OCI-LY7 (cell line): ENCODE measurements around the gene TFEB. TPM values are rescaled to one million over a fixed set of nuclear protein-coding genes. Genes with fewer than 3 reads are reported as not detected.

ENCODE experiments used
- BruUV-seq: library from RNA; stranded (reverse); fragments of 400-500 nt; replicated peaks from 2 replicates; lab custom pipeline; 2021; lab: Mats Ljungman, UMichigan
- CTCF ChIA-PET: fragments of 300-600 bp; sonication (Branson Sonifier 250); formaldehyde crosslinking; loops from one replicate; lab custom pipeline; 2022; ENCODE audit warnings: antibody characterized with exemption; ENCODE audit not compliant: unreplicated experiment; lab: Charles Lee
- POLR2A ChIA-PET: fragments of 300-600 bp; sonication (Branson Sonifier 250); formaldehyde crosslinking; loops from one replicate; lab custom pipeline; 2022; ENCODE audit warnings: antibody characterized with exemption; lab: Charles Lee
- DNase-seq: peaks from one replicate; pipeline ENCODE4 v3.0.0-alpha.2; 2015; ENCODE audit warnings: low spot score
- H2AFZ ChIP-seq: fragments of 200-600 bp; sonication (generic), shearing (Covaris generic); 2 replicates; pipeline ENCODE4 v1.6.1; 2014; ENCODE audit warnings: mild to moderate bottlenecking, antibody characterized with exemption, low read length, moderate library complexity
- H3K27ac ChIP-seq: fragments of 200-600 bp; sonication (generic); 2 replicates; pipeline ENCODE4 v1.5.1; 2014; ENCODE audit warnings: mixed run types, low read depth, mild to moderate bottlenecking, moderate library complexity, low read length, inconsistent platforms; ENCODE audit not compliant: poor library complexity, severe bottlenecking
- H3K36me3 ChIP-seq: fragments of 200-600 bp; sonication (generic); 2 replicates; pipeline ENCODE4 v1.6.1; 2014; ENCODE audit warnings: mild to moderate bottlenecking, antibody characterized with exemption, low read length, moderate library complexity, mixed read lengths; ENCODE audit not compliant: insufficient read depth
- H3K4me1 ChIP-seq: fragments of 200-600 bp; sonication (generic); 2 replicates; pipeline ENCODE4 v1.5.1; 2014; ENCODE audit warnings: mild to moderate bottlenecking, low read length; ENCODE audit not compliant: insufficient read depth, poor library complexity, severe bottlenecking
- H3K4me2 ChIP-seq: fragments of 200-600 bp; sonication (generic); 2 replicates; pipeline ENCODE4 v1.6.1; 2014; ENCODE audit warnings: mild to moderate bottlenecking, low read length
- H3K4me3 ChIP-seq: fragments of 200-600 bp; sonication (generic); 2 replicates; pipeline ENCODE4 v1.5.1; 2014; ENCODE audit warnings: mild to moderate bottlenecking, low read depth, low read length; ENCODE audit not compliant: poor library complexity, severe bottlenecking
- H3K79me2 ChIP-seq: fragments of 200-600 bp; sonication (generic); 2 replicates; pipeline ENCODE4 v1.6.1; 2016; ENCODE audit warnings: low read depth, mild to moderate bottlenecking, low read length, moderate library complexity, mixed read lengths; ENCODE audit not compliant: insufficient read depth
- H3K9me2 ChIP-seq: fragments of 200-600 bp; sonication (generic); 2 replicates; pipeline ENCODE4 v1.6.1; 2016; ENCODE audit warnings: mild to moderate bottlenecking, low read length, mixed read lengths; ENCODE audit not compliant: insufficient read depth
- H3K9me3 ChIP-seq: fragments of 200-600 bp; sonication (generic); 2 replicates; pipeline ENCODE4 v1.6.1; 2014; ENCODE audit warnings: mild to moderate bottlenecking, mixed run types, low read length, mixed read lengths
- H4K20me1 ChIP-seq: fragments of 200-600 bp; sonication (generic); 2 replicates; pipeline ENCODE4 v1.6.1; 2014; ENCODE audit warnings: mild to moderate bottlenecking, antibody characterized with exemption, low read length, moderate library complexity, mixed read lengths; ENCODE audit not compliant: insufficient read depth
- CTCF ChIP-seq: fragments of 200-600 bp; sonication (generic); conservative IDR thresholded peaks from 2 replicates; pipeline ENCODE4 v1.5.1; 2014; ENCODE audit warnings: mild to moderate bottlenecking, antibody characterized with exemption, low read length, moderate library complexity, mixed read lengths
- EZH2phosphoT487 ChIP-seq: fragments of 200-600 bp; sonication (generic); IDR thresholded peaks from 2 replicates; pipeline ENCODE4 v1.6.1; 2018; ENCODE audit warnings: low read depth, borderline replicate concordance, mild to moderate bottlenecking, mixed run types, antibody characterized with exemption, low read length, moderate library complexity, mixed read lengths
- intact Hi-C: fragments of 100-400 bp; cut with micrococcal nuclease; formaldehyde crosslinking; loops from one replicate; pipeline ENCODE4 v1.10.0; 2022; ENCODE audit not compliant: unreplicated experiment
- total RNA-seq, 2 experiments: library from RNA; depleted of rRNA in 1 of 2; stranded (reverse); fragments of >200 nt in 1 of 2; shearing (Covaris generic) in 1 of 2; gene quantifications; 2 replicates each; pipeline ENCODE4 v1.2.3, GENCODE V29; 2014 to 2022

The TFEB gene
- total RNA-seq, 2 experiments from 2014 or later = 36.8 to 60.0 TPM

GRCh38 chr6:41656002-41656691, 79.3 kb downstream of the TFEB start:
- Histone ChIP-seq H3K79me2 (no peaks in the 10 kb centered on the region), H3K9me3 (no peaks in the 10 kb centered on the region), H2AFZ (no peak overlapping the region), H3K4me2 (no peak overlapping the region), H3K9me2 (no peaks in the 10 kb centered on the region), H3K27ac (no peak overlapping the region), H3K36me3 (no peaks in the 10 kb centered on the region), H3K4me3 (no peak overlapping the region), H3K4me1 (no peaks in the 10 kb centered on the region), H4K20me1 (no peaks in the 10 kb centered on the region)
- ChIA-PET POLR2A (no interaction called here), CTCF (interaction anchor here (0.5 to 0.7 kb wide), 3 partner anchors 11 to 239 kb away, joined by 3 to 8 read pairs (median 5); no protein-coding TSS in a partner anchor)
- BruUV-seq = no TSS peak
- intact Hi-C loops = no loop called here
- TF ChIP-seq EZH2phosphoT487 (no peak), CTCF (no peak)
- no peak for DNase-seq

- BruUV-seq = no TSS peak
- no peak for DNase-seq
- ChIA-PET CTCF (interaction anchor here (0.5 to 0.7 kb wide), 2 partner anchors 10 to 239 kb away, joined by 3 to 8 read pairs; no protein-coding TSS in a partner anchor), POLR2A (no interaction called here)
- TF ChIP-seq EZH2phosphoT487 (no peak), CTCF (no peak)
- Histone ChIP-seq H3K79me2 (no peaks in the 10 kb centered on the region), H3K4me1 (no peaks in the 10 kb centered on the region), H2AFZ (no peak overlapping the region), H3K9me3 (no peaks in the 10 kb centered on the region), H3K27ac (no peak overlapping the region), H3K4me3 (no peak overlapping the region), H3K9me2 (no peaks in the 10 kb centered on the region), H3K4me2 (no peak overlapping the region), H4K20me1 (no peaks in the 10 kb centered on the region), H3K36me3 (no peaks in the 10 kb centered on the region)
- intact Hi-C loops = no loop called here
These were observed 79.8 kb downstream of the TFEB start for GRCh38 chr6:41655646-41656001.

GRCh38 chr6:41655176-41655575, 80.2 kb downstream of the TFEB start:
- TF ChIP-seq EZH2phosphoT487 (no peak), CTCF (no peak)
- intact Hi-C loops = no loop called here
- Histone ChIP-seq H3K4me3 (no peak overlapping the region), H4K20me1 (no peaks in the 10 kb centered on the region), H3K4me2 (no peak overlapping the region), H3K9me2 (no peaks in the 10 kb centered on the region), H3K36me3 (no peaks in the 10 kb centered on the region), H2AFZ (no peak overlapping the region), H3K27ac (no peak overlapping the region), H3K4me1 (no peaks in the 10 kb centered on the region), H3K9me3 (no peaks in the 10 kb centered on the region), H3K79me2 (no peaks in the 10 kb centered on the region)
- BruUV-seq = no TSS peak
- ChIA-PET CTCF (no interaction called here), POLR2A (no interaction called here)
- no peak for DNase-seq
